NCI-H2227 (cell line): ENCODE measurements around the gene EIF5A2.

Source experiments
- DNase-seq: peaks from one replicate; lab custom pipeline; 2025; ENCODE audit not compliant: unreplicated experiment; lab: John Stamatoyannopoulos, UW

EIF5A2 gene

DNA sequence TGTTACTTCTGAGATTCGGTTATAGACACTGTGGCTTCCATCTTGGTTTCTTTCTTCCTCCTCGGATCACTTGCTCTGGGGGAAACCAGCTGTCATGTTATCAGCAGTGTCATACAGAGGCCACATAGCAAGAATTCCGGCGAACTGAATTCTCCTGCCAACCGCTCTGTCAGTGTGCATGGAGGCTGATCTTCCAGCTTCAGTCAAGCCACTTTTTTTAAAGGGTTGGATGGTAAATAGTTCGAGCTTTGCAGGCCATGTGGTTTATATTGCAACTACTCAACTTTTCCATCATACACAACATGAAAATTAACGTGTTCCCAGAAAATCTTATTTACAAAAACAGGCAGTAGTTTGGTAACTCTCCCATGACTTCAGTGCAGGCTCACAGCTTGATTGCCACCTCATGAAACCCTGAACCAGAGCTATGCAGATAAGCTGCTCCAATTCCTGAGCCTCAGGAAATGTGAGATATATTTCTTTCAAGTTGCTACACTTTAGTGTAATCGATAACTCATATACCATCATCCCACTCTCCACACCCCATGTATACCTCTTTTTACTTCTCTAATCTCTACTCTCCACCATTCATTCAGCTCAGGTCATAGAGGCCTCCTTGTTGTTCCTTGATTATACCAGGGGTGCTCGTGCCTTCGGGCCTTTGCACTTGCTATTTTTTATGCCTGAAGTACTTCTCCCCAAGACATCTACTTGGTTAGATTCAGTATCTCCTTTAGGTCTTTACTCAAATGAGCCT, 45.6 kb downstream of the EIF5A2 start:
- DNase-seq, result no peak

DNA sequence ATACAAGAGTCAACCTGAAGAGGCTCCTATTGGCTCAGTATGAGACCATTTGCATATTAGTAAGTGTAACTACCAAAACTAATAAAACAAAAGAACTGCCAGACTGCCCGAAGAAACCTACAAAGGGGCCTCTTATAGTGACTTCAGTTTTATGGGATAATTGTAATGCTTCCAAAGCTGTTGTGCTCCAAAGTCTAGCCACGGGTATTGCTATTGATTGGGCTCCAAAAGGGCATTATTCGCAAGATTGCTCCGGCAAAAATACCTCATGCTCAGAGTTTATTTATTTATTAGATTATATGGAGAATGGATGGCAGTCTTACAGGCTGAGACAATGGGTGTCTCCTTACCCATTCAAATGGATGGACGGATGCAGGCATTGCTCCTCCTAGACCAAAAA, 49.8 kb downstream of the EIF5A2 start:
- DNase-seq, result no peak

DNA sequence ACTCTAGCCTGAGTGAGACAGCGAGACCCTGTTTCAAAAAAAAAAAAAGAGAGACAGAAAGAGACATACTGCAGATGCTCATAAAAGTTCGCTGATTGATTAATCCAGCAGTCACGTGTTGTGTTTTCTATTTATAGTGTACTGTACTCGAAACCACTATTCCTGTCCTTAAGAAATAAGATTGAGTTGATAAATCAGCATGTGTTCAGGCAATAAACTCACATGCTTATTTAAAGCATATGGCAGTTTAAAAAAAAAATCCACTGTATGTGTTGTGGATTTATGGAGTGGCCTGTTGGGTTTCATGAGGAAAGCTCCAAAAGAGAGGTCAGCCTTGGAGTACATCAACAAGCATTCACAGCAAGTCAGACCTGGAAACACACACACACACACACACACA, 56.1 kb downstream of the EIF5A2 start:
- DNase-seq, result no peak

DNA sequence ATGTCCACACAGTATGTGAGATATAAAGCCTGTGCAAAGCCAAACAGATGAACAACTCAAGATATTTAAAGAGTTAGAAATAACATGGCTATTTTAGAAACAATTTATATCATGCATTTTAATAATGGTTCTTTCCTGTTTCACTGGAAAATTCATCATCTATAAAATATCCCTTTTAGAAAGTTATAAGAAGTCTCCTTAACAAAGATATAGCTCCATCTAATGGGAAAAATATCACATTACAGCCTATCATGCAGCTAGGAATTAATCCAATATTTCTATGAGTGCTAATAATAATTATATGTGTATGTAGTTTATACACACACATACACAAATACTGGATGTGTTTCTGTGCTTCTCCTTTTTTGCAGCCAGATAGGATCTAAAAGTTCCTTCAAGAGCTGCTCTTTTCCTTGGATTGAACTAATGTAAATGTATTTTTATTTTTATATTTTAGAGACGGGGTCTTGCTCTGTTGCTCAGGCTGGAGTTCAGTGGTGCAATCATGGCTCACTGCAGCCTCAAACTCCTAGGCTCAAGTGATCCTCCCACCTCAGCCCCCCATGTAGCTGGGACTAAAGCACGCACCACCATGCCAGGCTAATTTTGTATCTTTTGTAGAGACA, 60.0 kb downstream of the EIF5A2 start:
- DNase-seq, result no peak

DNA sequence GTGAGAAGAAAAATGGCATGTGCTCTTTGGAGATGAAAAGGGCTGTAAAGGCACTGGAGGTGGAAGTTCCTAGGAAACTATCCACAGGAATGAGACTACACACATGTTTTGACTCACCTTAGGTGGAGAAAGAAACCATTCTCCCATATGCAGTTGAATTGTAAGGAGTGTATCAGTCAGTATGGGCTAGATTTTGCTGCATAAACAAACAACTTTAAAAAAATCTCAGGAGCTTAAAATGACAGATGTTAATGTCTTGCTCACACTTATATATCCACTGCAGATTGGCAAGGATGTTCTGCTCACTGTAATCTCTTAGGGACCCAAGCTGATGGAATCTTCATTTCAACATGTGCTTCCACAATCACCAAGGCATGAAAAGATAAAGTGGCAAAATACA, 64.1 kb downstream of the EIF5A2 start:
- DNase-seq, result no peak

DNA sequence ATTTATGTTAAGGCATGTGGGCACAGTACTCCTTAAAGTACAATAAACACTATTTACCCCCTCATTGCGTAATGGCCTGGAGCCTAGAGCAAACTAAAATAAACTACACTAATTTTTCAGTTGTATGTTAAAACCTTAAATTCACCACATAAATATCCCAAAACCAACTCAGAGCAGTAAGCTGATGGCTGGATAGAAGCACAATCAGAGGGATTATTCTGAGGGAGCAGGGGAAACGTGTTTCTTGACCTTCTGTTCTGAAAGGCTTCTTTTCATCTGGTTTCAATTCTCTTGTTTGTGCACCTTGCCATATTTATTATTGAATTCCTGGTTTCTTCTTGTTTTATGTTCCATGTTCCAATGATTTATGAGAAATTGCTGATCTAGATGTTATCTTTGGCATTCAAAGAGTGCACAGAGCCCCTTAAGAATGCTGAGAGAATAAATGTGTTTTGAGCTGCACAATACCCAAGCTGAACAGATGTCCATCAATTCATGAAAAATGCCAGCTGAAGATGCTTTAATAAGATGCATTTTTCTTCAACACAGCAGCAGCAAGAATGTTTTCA, 68.1 kb downstream of the EIF5A2 start:
- no peak for DNase-seq

DNA sequence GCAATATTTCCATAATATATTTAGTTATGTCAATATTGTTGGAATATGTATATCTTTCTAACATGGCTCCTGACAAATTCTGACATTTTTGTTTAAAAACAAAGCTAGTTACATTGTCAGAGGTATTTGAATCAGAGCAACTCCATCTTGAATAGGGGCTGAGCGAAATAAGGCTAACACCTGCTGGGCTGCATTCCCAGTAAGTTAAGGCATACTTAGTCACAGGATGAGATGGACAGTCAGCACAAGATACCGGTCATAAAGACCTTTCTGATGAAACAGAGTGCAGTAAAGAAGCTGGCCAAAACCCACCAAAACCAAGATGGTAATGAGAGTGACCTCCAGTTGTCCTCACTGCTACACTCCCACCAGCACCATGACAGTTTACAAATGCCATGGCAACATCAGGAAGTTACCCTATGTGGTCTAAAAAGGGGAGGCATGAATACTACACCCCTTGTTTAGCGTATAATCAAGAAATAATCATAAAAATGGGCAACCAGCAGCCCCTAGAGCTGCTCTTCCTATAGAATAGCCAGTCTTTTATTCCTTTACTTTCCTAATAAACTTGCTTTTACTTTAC, 68.8 kb downstream of the EIF5A2 start:
- DNase-seq, result no peak
